Body of pancreas (tissue), 4 donors: ENCODE measurements around the gene CIPC. TPM values are rescaled to one million over a fixed set of nuclear protein-coding genes. Genes with fewer than 3 reads are reported as not detected.

Experiments
- ATAC-seq: fragments of 150-250 bp; one replicate; pipeline ENCODE4 v1.9.1; 2016
- DNase-seq, 4 donors: peaks; one replicate each; pipeline ENCODE4 v3.0.0-alpha.2; 2019
- H3K27ac ChIP-seq, 4 donors: fragments of 200-600 bp; sonication (generic); 1 replicate in 3 of 4; 2 replicates in 1 of 4; pipeline versions ENCODE4 v1.5.1 to v1.6.1; 2016 to 2019; ENCODE audit warnings: mild to moderate bottlenecking in 1 of 4, mixed read lengths in 1 of 4, moderate library complexity in 1 of 4
- H3K27me3 ChIP-seq, 2 donors: fragments of 200-600 bp; sonication (generic); one replicate each; pipeline ENCODE4 v1.6.0; 2016; ENCODE audit warnings: mild to moderate bottlenecking in 1 of 2
- H3K36me3 ChIP-seq, 2 donors: fragments of 200-600 bp; sonication (generic); replicated peaks in 1 of 2; 2 replicates each; pipeline ENCODE4 v1.5.1; 2016; ENCODE audit warnings: low read depth in 2 of 2; ENCODE audit not compliant: insufficient read depth in 1 of 2
- H3K4me1 ChIP-seq: fragments of 200-600 bp; sonication (generic); one replicate; pipeline ENCODE4 v1.6.0; 2016
- H3K4me3 ChIP-seq, 2 donors: fragments of 200-600 bp; sonication (generic); 1 replicate in 1 of 2; 2 replicates in 1 of 2; pipeline ENCODE4 v1.5.1; 2016 to 2019
- H3K9me3 ChIP-seq, 3 donors: fragments of 200-600 bp; sonication (generic); 1 replicate in 2 of 3; 2 replicates in 1 of 3; pipeline ENCODE4 v1.5.1; 2016
- POLR2A ChIP-seq, 3 donors: fragments of 450-650 bp; IDR thresholded peaks; one replicate each; pipeline ENCODE4 v1.6.1; 2016; ENCODE audit warnings: antibody characterized with exemption in 3 of 3, mild to moderate bottlenecking in 2 of 3
- WGBS, 2 donors: methylation state at CpG; one replicate each; pipeline ENCODE4 v1.1.5; 2017; 5-methylcytosine and 5-hydroxymethylcytosine counted together
- intact Hi-C: fragments of 100-400 bp; cut with DNase I; formaldehyde crosslinking; loops from one replicate; pipeline ENCODE4 v1.15.1; 2023
- total RNA-seq, 2 donors: library from RNA; depleted of rRNA; stranded (reverse); fragments of >200 nt; gene quantifications; one replicate each; pipeline ENCODE4 v1.1.0, GENCODE V29; 2016
- TF ChIP-seq, protein P1 (sequence below), 7 experiments: fragments of 450-650 bp in 4 of 7; fragments of 200-600 bp in 3 of 7; sonication (generic) in 3 of 7; IDR thresholded peaks; one replicate each; pipeline ENCODE4 v1.5.1; 2016 to 2019; ENCODE audit warnings: antibody characterized with exemption in 7 of 7

CIPC gene
- total RNA-seq, 2 donors from 2014 or later, result 13.7 to 17.1 TPM

DNA sequence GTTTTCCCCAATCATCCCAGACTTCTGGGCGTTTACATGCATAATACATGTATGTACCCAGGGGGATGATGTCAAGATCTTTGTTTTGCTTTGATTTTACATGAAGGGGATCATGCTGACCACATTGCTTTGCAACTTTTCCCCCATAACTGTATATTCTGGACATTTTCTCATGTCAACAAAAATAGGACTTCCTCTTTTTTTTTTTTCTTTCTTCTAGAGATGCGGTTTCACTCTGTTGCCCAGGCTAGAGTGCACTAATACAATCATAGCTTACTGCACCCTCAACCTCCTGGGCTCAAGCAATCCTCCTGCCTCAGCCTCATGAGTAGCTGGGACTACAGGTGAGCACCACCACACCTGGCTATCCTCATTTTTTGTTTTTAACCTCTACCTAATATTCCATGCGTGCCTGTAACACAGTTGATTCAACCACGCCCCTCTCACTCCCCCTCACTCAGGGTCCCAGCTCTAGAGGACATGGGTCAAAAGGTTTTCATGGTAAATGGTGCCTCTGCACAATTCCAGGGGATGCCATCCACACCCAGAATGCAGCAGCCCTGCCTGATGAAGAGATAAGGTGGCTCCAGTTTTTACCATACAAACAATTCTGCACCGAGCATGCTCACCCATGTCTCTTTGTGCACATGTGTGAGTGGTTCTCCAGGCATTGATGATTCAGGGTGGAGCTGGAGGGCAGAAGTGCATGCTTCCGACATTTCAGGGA, 32.0 kb upstream of the CIPC start:
- 81 to 87% methylated on average over 6 of the region's 6 CpGs for WGBS, 2 donors
- H3K27ac ChIP-seq, result no peak overlapping the region
- TF ChIP-seq, protein P1, sequence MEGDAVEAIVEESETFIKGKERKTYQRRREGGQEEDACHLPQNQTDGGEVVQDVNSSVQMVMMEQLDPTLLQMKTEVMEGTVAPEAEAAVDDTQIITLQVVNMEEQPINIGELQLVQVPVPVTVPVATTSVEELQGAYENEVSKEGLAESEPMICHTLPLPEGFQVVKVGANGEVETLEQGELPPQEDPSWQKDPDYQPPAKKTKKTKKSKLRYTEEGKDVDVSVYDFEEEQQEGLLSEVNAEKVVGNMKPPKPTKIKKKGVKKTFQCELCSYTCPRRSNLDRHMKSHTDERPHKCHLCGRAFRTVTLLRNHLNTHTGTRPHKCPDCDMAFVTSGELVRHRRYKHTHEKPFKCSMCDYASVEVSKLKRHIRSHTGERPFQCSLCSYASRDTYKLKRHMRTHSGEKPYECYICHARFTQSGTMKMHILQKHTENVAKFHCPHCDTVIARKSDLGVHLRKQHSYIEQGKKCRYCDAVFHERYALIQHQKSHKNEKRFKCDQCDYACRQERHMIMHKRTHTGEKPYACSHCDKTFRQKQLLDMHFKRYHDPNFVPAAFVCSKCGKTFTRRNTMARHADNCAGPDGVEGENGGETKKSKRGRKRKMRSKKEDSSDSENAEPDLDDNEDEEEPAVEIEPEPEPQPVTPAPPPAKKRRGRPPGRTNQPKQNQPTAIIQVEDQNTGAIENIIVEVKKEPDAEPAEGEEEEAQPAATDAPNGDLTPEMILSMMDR (IDR thresholded peaks at IDR 0.05), result no peak
- TF ChIP-seq POLR2A (IDR thresholded peaks at IDR 0.05), result no peak
- intact Hi-C loops, result loop anchor here (10.0 kb wide), 1 partner anchor 151 kb away; no protein-coding TSS in a partner anchor
- H3K4me3 ChIP-seq, result no peak overlapping the region
- no peaks in the 10 kb centered on the region for H3K9me3 ChIP-seq
- H3K36me3 ChIP-seq, result no peaks in the 10 kb centered on the region
- no peak for DNase-seq
- no peaks in the 10 kb centered on the region for H3K27me3 ChIP-seq
- no peak for ATAC-seq
- peaks cover 20% of the 10 kb centered on the region for H3K4me1 ChIP-seq

GRCh38 chr14:77066578-77067172, 31.4 kb upstream of the CIPC start:
- no peak for ATAC-seq
- Histone ChIP-seq H3K4me3 (no peak overlapping the region), H3K36me3 (no peaks in the 10 kb centered on the region), H3K9me3 (no peaks in the 10 kb centered on the region), H3K27ac (peak overlapping the region in 1 of 4 donors; percentile 26), H3K4me1 (peaks cover 20% of the 10 kb centered on the region), H3K27me3 (no peaks in the 10 kb centered on the region)
- no peak for DNase-seq
- intact Hi-C loops, result loop anchor here (10.0 kb wide), 1 partner anchor 152 kb away; no protein-coding TSS in a partner anchor
- WGBS, 2 donors, result 43 to 57% methylated on average over 9 to 10 of the region's 10 CpGs
- TF ChIP-seq, protein P1 (IDR thresholded peaks at IDR 0.05), result no peak
- TF ChIP-seq POLR2A (IDR thresholded peaks at IDR 0.05), result no peak

GRCh38 chr14:77067632-77068516, 30.2 kb upstream of the CIPC start:
- peak; percentile 86 for ATAC-seq
- intact Hi-C loops, result loop anchor here (10.0 kb wide), 1 partner anchor 153 kb away; no protein-coding TSS in a partner anchor

GRCh38 chr14:77068517-77069200, 29.4 kb upstream of the CIPC start:
- TF ChIP-seq, protein P1 (IDR thresholded peaks at IDR 0.05), result no peak
- no peaks in the 10 kb centered on the region for H3K27me3 ChIP-seq
- ATAC-seq (no peak), DNase-seq (no peak)
- H3K4me3 ChIP-seq, result no peak overlapping the region
- no peak overlapping the region for H3K27ac ChIP-seq
- H3K9me3 ChIP-seq, result no peaks in the 10 kb centered on the region
- intact Hi-C loops, result loop anchor here (10.0 kb wide), 1 partner anchor 154 kb away; no protein-coding TSS in a partner anchor
- H3K36me3 ChIP-seq, result no peaks in the 10 kb centered on the region
- WGBS, 2 donors, result 34 to 37% methylated on average over 5 of the region's 5 CpGs
- H3K4me1 ChIP-seq, result peaks cover 20% of the 10 kb centered on the region

More at GRCh38 chr14:77067632-77068516, 30.2 kb upstream of the CIPC start:
- DNase-seq, result peak; percentile 78 to 86 (median 82)
- 42 to 45% methylated on average over 11 of the region's 11 CpGs for WGBS, 2 donors
- peaks cover 20% of the 10 kb centered on the region for H3K4me1 ChIP-seq
- H3K9me3 ChIP-seq, result no peaks in the 10 kb centered on the region
- no peak overlapping the region for H3K27ac ChIP-seq
- H3K27me3 ChIP-seq, result no peaks in the 10 kb centered on the region
- H3K36me3 ChIP-seq, result no peaks in the 10 kb centered on the region
- TF ChIP-seq, protein P1 (IDR thresholded peaks at IDR 0.05), result peak; percentile 75 to 94 (median 92)
- no peak for TF ChIP-seq POLR2A (IDR thresholded peaks at IDR 0.05)
- no peak overlapping the region for H3K4me3 ChIP-seq
